CD4-positive, CD25-positive, alpha-beta regulatory T cell (primary cell): ENCODE data around the gene MED14. TPM values are rescaled to one million over a fixed set of nuclear protein-coding genes. Genes with fewer than 3 reads are reported as not detected.
A peak's percentile ranks its signal among the peaks of the same experiment; 100 is the strongest.
"Not testable (repeated sequence)": the region's sequence is repeated elsewhere in the genome, so short reads cannot be mapped to it uniquely, and the experiment has no call there.

ENCODE experiments used
- ATAC-seq, 2 donors: fragments of 150-1000 bp; cut with Tn5 transposase; one replicate each; pipeline ENCODE4 v1.10.0; 2021; ENCODE audit warnings: low read depth in 2 of 2, moderate number of reproducible peaks in 2 of 2, moderate library complexity in 1 of 2
- DNase-seq, 3 donors: peaks; one replicate each; pipeline versions ENCODE4 v3.0.0 to v3.0.0-alpha.2; 2012 to 2022; ENCODE audit warnings: mixed read lengths in 1 of 3
- H3K27ac ChIP-seq: one replicate; pipeline ENCODE4 v1.7.0; 2013; ENCODE audit warnings: mild to moderate bottlenecking, low read length; ENCODE audit not compliant: insufficient read depth, poor library complexity, severe bottlenecking
- H3K27me3 ChIP-seq: one replicate; pipeline ENCODE4 v1.7.0; 2013; ENCODE audit warnings: low read length; ENCODE audit not compliant: control insufficient read depth, insufficient read depth
- H3K36me3 ChIP-seq: one replicate; pipeline ENCODE4 v1.7.0; 2013; ENCODE audit warnings: mild to moderate bottlenecking, low read length, moderate library complexity; ENCODE audit not compliant: control insufficient read depth, insufficient read depth
- H3K4me1 ChIP-seq: 2 replicates; pipeline ENCODE4 v1.7.0; 2013; ENCODE audit warnings: mild to moderate bottlenecking, low read length; ENCODE audit not compliant: insufficient read depth, control insufficient read depth, poor library complexity, severe bottlenecking
- H3K4me3 ChIP-seq: one replicate; pipeline ENCODE4 v1.7.0; 2013; ENCODE audit warnings: low read depth, mild to moderate bottlenecking, low read length, moderate library complexity
- H3K9me3 ChIP-seq, 2 experiments: 1 replicate in 1 of 2; 2 replicates in 1 of 2; pipeline ENCODE4 v1.7.0; 2013; ENCODE audit warnings: low read length in 2 of 2, mild to moderate bottlenecking in 1 of 2, moderate library complexity in 1 of 2; ENCODE audit not compliant: control insufficient read depth in 2 of 2
- H3K27ac Mint-ChIP-seq, 3 donors: one replicate each; pipeline ENCODE4 v1.8.0; 2020 to 2022; ENCODE audit warnings: mild to moderate bottlenecking in 3 of 3, mixed read lengths in 3 of 3, moderate library complexity in 2 of 3
- H3K27me3 Mint-ChIP-seq: one replicate; pipeline ENCODE4 v1.8.0; 2022; ENCODE audit warnings: mild to moderate bottlenecking, mixed read lengths
- H3K36me3 Mint-ChIP-seq: one replicate; pipeline ENCODE4 v1.8.0; 2020; ENCODE audit warnings: mixed read lengths
- H3K4me1 Mint-ChIP-seq, 4 donors: one replicate each; pipeline ENCODE4 v1.8.0; 2020 to 2022; ENCODE audit warnings: mixed read lengths in 4 of 4, mild to moderate bottlenecking in 1 of 4
- H3K4me3 Mint-ChIP-seq, 4 donors: one replicate each; pipeline ENCODE4 v1.8.0; 2020 to 2022; ENCODE audit warnings: mild to moderate bottlenecking in 4 of 4, mixed read lengths in 4 of 4, moderate library complexity in 3 of 4
- H3K9me3 Mint-ChIP-seq, 7 donors: one replicate each; pipeline ENCODE4 v1.8.0; 2020 to 2022; ENCODE audit warnings: mixed read lengths in 7 of 7, mild to moderate bottlenecking in 3 of 7, moderate library complexity in 2 of 7
- polyA plus RNA-seq, 4 donors: library from polyadenylated mRNA; unstranded; fragments of 300-500 nt; fragmentation: Illumina TruSeq; gene quantifications; one replicate each; pipeline ENCODE4 v1.2.3, GENCODE V29; 2021
- total RNA-seq: library from RNA; stranded (reverse); gene quantifications from one replicate; pipeline ENCODE4 v1.2.3, GENCODE V29; 2022

MED14 gene
- 44.2 TPM for total RNA-seq
- 1 to 10 TPM; 3.1 to 9.4 (median 5.8) TPM for polyA plus RNA-seq

GRCh38 chrX:40735325-40736169 is at the start of gene MED14:
Gene MED14 (minus strand): TSS chrX:40735542. CDS start chrX:40735412, 130 bp downstream.
- Mint-ChIP-seq H3K4me3 (peak within 1 kb of the TSS; percentile 97 to 99 (median 98)), H3K27ac (peak within 1 kb of the TSS; percentile 97 to 100 (median 99)), H3K36me3 (peaks cover 4% of the 10 kb centered on the region), H3K9me3 (no peaks in the 10 kb centered on the region), H3K4me1 (peaks cover 12 to 67% (median 19%) of the 10 kb centered on the region in 4 donors), H3K27me3 (no peaks in the 10 kb centered on the region)
- H3K9me3 ChIP-seq: no peaks in the 10 kb centered on the region
- no peaks in the 10 kb centered on the region for H3K36me3 ChIP-seq
- H3K27ac ChIP-seq: peak within 1 kb of the TSS; percentile 91
- DNase-seq: peak; percentile 87 to 97 (median 95)
- peak; percentile 94 to 96 for ATAC-seq
- peaks cover 26% of the 10 kb centered on the region for H3K4me1 ChIP-seq
- H3K27me3 ChIP-seq: no peaks in the 10 kb centered on the region
- peak within 1 kb of the TSS; percentile 91 for H3K4me3 ChIP-seq

GRCh38 chrX:40784516-40785151 is 49.3 kb upstream of the MED14 start:
- Mint-ChIP-seq H3K9me3 (peaks cover 0 to 2% (median 0%) of the 10 kb centered on the region in 7 donors), H3K27me3 (no peaks in the 10 kb centered on the region), H3K36me3 (no peaks in the 10 kb centered on the region), H3K27ac (no peak overlapping the region), H3K4me1 (no peaks in the 10 kb centered on the region), H3K4me3 (no peak overlapping the region)
- Histone ChIP-seq H3K27ac (no peak overlapping the region), H3K36me3 (no peaks in the 10 kb centered on the region), H3K4me3 (no peak overlapping the region), H3K4me1 (no peaks in the 10 kb centered on the region), H3K9me3 (no peaks in the 10 kb centered on the region), H3K27me3 (no peaks in the 10 kb centered on the region)
- DNase-seq (no peak), ATAC-seq (no peak)

- ATAC-seq, H3K9me3 Mint-ChIP-seq, H3K4me3 ChIP-seq, H3K9me3 ChIP-seq, H3K4me3 Mint-ChIP-seq, H3K36me3 ChIP-seq, H3K27me3 Mint-ChIP-seq, H3K4me1 ChIP-seq, H3K36me3 Mint-ChIP-seq, H3K4me1 Mint-ChIP-seq, H3K27ac Mint-ChIP-seq, DNase-seq, H3K27me3 ChIP-seq, H3K27ac ChIP-seq: not testable (repeated sequence)
Observed at GRCh38 chrX:40782644-40783259, 47.4 kb upstream of the MED14 start.

GRCh38 chrX:40780951-40781350 is 45.6 kb upstream of the MED14 start:
- H3K4me1 Mint-ChIP-seq: no peaks in the 10 kb centered on the region
- H3K4me3 ChIP-seq: no peak overlapping the region
- H3K27ac ChIP-seq: no peak overlapping the region
- no peaks in the 10 kb centered on the region for H3K27me3 Mint-ChIP-seq
- ATAC-seq (no peak), DNase-seq (no peak)
- H3K9me3 ChIP-seq: no peaks in the 10 kb centered on the region
- H3K4me1 ChIP-seq: no peaks in the 10 kb centered on the region
- no peak overlapping the region for H3K4me3 Mint-ChIP-seq
- H3K9me3 Mint-ChIP-seq: peaks cover 0 to 2% (median 0%) of the 10 kb centered on the region in 7 donors
- no peaks in the 10 kb centered on the region for H3K36me3 Mint-ChIP-seq
- H3K36me3 ChIP-seq: no peaks in the 10 kb centered on the region
- H3K27me3 ChIP-seq: no peaks in the 10 kb centered on the region
- H3K27ac Mint-ChIP-seq: no peak overlapping the region

GRCh38 chrX:40780082-40780481 is 44.7 kb upstream of the MED14 start:
- Histone ChIP-seq H3K36me3 (no peaks in the 10 kb centered on the region), H3K4me3 (no peak overlapping the region), H3K9me3 (no peaks in the 10 kb centered on the region), H3K4me1 (no peaks in the 10 kb centered on the region), H3K27ac (no peak overlapping the region), H3K27me3 (no peaks in the 10 kb centered on the region)
- no peak overlapping the region for H3K27ac Mint-ChIP-seq
- H3K4me3 Mint-ChIP-seq: no peak overlapping the region
- H3K9me3 Mint-ChIP-seq: peaks cover 0 to 2% (median 0%) of the 10 kb centered on the region in 7 donors
- H3K36me3 Mint-ChIP-seq: no peaks in the 10 kb centered on the region
- H3K27me3 Mint-ChIP-seq: no peaks in the 10 kb centered on the region
- no peaks in the 10 kb centered on the region for H3K4me1 Mint-ChIP-seq
- ATAC-seq (no peak), DNase-seq (no peak)

GRCh38 chrX:40778861-40779575 is 43.7 kb upstream of the MED14 start:
- no peaks in the 10 kb centered on the region for H3K36me3 Mint-ChIP-seq
- no peak overlapping the region for H3K27ac ChIP-seq
- H3K4me1 Mint-ChIP-seq: no peaks in the 10 kb centered on the region
- no peaks in the 10 kb centered on the region for H3K4me1 ChIP-seq
- no peaks in the 10 kb centered on the region for H3K27me3 Mint-ChIP-seq
- no peak for ATAC-seq
- no peaks in the 10 kb centered on the region for H3K27me3 ChIP-seq
- peaks cover 0 to under 1% (median 0%) of the 10 kb centered on the region in 7 donors for H3K9me3 Mint-ChIP-seq
- no peaks in the 10 kb centered on the region for H3K9me3 ChIP-seq
- H3K4me3 Mint-ChIP-seq: no peak overlapping the region
- H3K4me3 ChIP-seq: no peak overlapping the region
- no peak overlapping the region for H3K27ac Mint-ChIP-seq
- no peaks in the 10 kb centered on the region for H3K36me3 ChIP-seq
- no peak for DNase-seq

GRCh38 chrX:40773809-40774208 is 38.5 kb upstream of the MED14 start:
- H3K27me3 Mint-ChIP-seq: peaks cover 10% of the 10 kb centered on the region
- no peaks in the 10 kb centered on the region for H3K9me3 ChIP-seq
- no peak overlapping the region for H3K4me3 ChIP-seq
- no peak for DNase-seq
- no peaks in the 10 kb centered on the region for H3K36me3 ChIP-seq
- H3K4me1 Mint-ChIP-seq: no peaks in the 10 kb centered on the region
- no peak overlapping the region for H3K4me3 Mint-ChIP-seq
- ATAC-seq: no peak
- no peak overlapping the region for H3K27ac Mint-ChIP-seq
- H3K9me3 Mint-ChIP-seq: peaks cover 0 to 2% (median 0%) of the 10 kb centered on the region in 7 donors
- no peaks in the 10 kb centered on the region for H3K27me3 ChIP-seq
- H3K27ac ChIP-seq: no peak overlapping the region
- no peaks in the 10 kb centered on the region for H3K36me3 Mint-ChIP-seq
- no peaks in the 10 kb centered on the region for H3K4me1 ChIP-seq
